Stimulated activated naive CD8-positive, alpha-beta T cell treated with anti-CD3 and anti-CD28 coated beads, Interleukin-15, Interleukin-2, amounts not matched to agents 100 ng/mL and 50 ng/mL, for 24 hours (primary cell): ENCODE data around the gene ZSCAN10.
"Not testable (repeated sequence)": the region's sequence is repeated elsewhere in the genome, so short reads cannot be mapped to it uniquely, and the experiment has no call there.

Experiments
- H3K27ac Mint-ChIP-seq: one replicate; pipeline ENCODE4 v1.8.0; 2021; ENCODE audit warnings: mild to moderate bottlenecking, mixed read lengths
- H3K27me3 Mint-ChIP-seq: one replicate; pipeline ENCODE4 v1.8.0; 2021; ENCODE audit warnings: mixed read lengths
- H3K36me3 Mint-ChIP-seq: one replicate; pipeline ENCODE4 v1.8.0; 2021; ENCODE audit warnings: low read depth, mixed read lengths
- H3K4me1 Mint-ChIP-seq: one replicate; pipeline ENCODE4 v1.8.0; 2021; ENCODE audit warnings: low read depth, mixed read lengths
- H3K4me3 Mint-ChIP-seq: one replicate; pipeline ENCODE4 v1.8.0; 2021; ENCODE audit warnings: mild to moderate bottlenecking, mixed read lengths
- H3K9me3 Mint-ChIP-seq: one replicate; pipeline ENCODE4 v1.8.0; 2021; ENCODE audit warnings: mixed read lengths

ZSCAN10 gene

GRCh38 chr16:3139561-3139960 is 40.5 kb upstream of the ZSCAN10 start:
- H3K27me3 Mint-ChIP-seq, H3K27ac Mint-ChIP-seq, H3K36me3 Mint-ChIP-seq, H3K4me3 Mint-ChIP-seq, H3K9me3 Mint-ChIP-seq: not testable (repeated sequence)
- H3K4me1 Mint-ChIP-seq: peaks cover 15% of the 10 kb centered on the region

DNA sequence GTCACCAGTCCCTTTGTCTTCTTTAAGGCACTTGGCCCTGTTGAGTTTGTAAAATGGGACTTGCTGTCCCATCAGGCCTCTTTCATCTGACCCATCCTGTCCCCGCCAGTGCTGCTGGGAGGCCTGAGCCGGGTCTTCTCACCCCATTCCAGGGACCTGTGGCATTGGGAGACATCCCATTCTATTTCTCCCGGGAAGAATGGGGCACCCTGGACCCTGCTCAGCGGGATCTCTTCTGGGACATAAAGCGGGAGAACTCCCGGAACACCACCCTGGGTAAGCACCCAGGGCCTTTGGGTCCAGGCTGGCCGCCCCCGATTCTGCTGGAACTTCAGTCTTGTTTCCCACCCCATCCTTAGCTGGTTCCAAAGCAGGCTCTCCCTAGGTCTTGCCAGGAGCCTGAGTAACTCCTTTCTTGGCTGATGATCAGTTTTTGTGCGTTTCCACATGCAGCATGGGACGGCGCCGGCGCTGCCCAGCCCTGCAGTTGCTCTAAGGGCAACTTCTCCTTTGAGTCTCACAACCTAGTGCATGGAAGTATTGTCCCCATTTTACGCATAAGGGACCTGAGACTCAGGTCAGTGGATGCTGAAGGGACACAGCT is 39.8 kb upstream of the ZSCAN10 start:
- Mint-ChIP-seq H3K27me3 (no peaks in the 10 kb centered on the region), H3K9me3 (no peaks in the 10 kb centered on the region), H3K36me3 (peaks cover 8% of the 10 kb centered on the region), H3K4me3 (no peak overlapping the region), H3K27ac (no peak overlapping the region), H3K4me1 (peaks cover 15% of the 10 kb centered on the region)

DNA sequence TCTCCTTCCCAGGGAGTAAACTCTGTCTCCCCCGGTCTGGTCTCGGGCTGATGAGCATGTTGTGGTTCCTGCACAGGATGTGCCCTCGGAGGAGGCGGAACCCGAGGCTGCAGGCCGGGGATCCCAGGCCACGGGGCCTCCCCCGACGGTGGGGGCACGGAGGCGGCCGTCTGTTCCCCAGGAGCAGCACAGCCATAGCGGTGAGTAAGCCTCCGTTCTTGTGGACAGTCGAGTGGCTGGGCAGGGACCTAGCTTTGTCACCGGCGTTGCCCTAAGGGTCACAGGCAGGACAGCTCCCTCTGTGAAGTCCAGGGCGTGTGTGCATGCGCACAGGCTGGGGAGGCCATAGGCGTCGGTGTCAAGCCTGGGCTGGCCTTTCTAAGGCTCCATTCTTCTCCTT is 39.2 kb upstream of the ZSCAN10 start:
- Mint-ChIP-seq H3K27ac (no peak overlapping the region), H3K27me3 (no peaks in the 10 kb centered on the region), H3K4me1 (peaks cover 16% of the 10 kb centered on the region), H3K4me3 (no peak overlapping the region), H3K36me3 (peaks cover 8% of the 10 kb centered on the region), H3K9me3 (no peaks in the 10 kb centered on the region)

DNA sequence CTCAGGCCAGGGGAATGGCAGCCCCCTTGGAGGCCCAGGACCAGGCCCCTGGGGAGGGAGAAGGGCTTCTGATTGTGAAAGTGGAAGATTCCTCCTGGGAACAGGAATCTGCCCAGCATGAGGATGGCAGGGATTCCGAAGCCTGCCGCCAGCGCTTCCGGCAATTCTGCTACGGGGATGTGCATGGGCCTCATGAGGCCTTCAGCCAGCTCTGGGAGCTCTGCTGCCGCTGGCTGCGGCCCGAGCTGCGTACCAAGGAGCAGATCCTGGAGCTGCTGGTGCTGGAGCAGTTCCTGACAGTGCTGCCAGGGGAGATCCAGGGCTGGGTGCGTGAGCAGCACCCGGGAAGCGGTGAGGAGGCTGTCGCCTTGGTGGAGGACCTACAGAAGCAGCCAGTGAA is 38.2 kb upstream of the ZSCAN10 start:
- no peak overlapping the region for H3K27ac Mint-ChIP-seq
- H3K9me3 Mint-ChIP-seq: no peaks in the 10 kb centered on the region
- H3K4me1 Mint-ChIP-seq: peaks cover 21% of the 10 kb centered on the region
- no peaks in the 10 kb centered on the region for H3K27me3 Mint-ChIP-seq
- no peak overlapping the region for H3K4me3 Mint-ChIP-seq
- peaks cover 8% of the 10 kb centered on the region for H3K36me3 Mint-ChIP-seq

DNA sequence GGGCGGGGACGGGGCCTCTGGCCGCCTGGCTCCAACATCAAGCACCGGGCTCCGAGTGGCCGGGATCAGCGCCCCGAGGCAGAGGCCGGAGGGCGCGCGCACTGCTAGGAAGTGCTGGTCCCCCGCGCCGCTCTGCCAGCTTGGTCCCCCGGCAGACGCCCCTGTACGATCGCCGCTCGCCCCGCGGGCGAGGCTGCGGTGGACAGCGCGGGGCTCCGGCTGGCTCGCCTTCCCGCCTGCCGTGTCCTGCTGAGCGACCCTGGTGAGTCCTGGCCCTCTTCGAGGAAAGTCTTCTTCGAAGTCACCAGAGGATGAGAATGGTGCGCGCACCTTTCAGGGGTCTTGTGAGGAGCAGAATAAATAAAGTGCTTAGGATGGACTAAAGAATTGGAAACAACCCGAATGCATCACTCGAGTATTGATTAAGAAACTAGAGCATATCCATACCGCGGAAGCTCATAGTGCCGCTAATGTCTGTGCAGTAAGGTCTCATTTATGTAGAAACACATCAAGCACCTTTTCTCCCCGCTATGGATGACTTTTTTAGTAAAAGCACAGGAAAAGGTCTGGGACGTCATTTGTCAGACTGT is 36.1 kb upstream of the ZSCAN10 start:
- Mint-ChIP-seq H3K27ac (peak overlapping the region; percentile 94), H3K36me3 (peaks cover 11% of the 10 kb centered on the region), H3K4me3 (peak overlapping the region; percentile 99), H3K9me3 (no peaks in the 10 kb centered on the region), H3K27me3 (no peaks in the 10 kb centered on the region), H3K4me1 (peaks cover 24% of the 10 kb centered on the region)

- H3K4me3 Mint-ChIP-seq: peak within 1 kb of the TSS; percentile 99
- H3K9me3 Mint-ChIP-seq: no peaks in the 10 kb centered on the region
- H3K36me3 Mint-ChIP-seq: peaks cover 11% of the 10 kb centered on the region
- H3K27ac Mint-ChIP-seq: peak within 1 kb of the TSS; percentile 94
- peaks cover 28% of the 10 kb centered on the region for H3K4me1 Mint-ChIP-seq
- H3K27me3 Mint-ChIP-seq: no peaks in the 10 kb centered on the region
These were observed 35.4 kb upstream of the ZSCAN10 start, which contains the start of gene ZNF213 for GRCh38 chr16:3134338-3135125. Gene ZNF213 (plus strand): TSS chr16:3135029. CDS start chr16:3137281, 2,252 bp downstream.

GRCh38 chr16:3133844-3134243 is 34.8 kb upstream of the ZSCAN10 start:
- peaks cover 11% of the 10 kb centered on the region for H3K36me3 Mint-ChIP-seq
- H3K4me1 Mint-ChIP-seq: peaks cover 35% of the 10 kb centered on the region
- no peaks in the 10 kb centered on the region for H3K27me3 Mint-ChIP-seq
- H3K27ac Mint-ChIP-seq: peak overlapping the region; percentile 94
- H3K4me3 Mint-ChIP-seq: peak overlapping the region; percentile 99
- H3K9me3 Mint-ChIP-seq: no peaks in the 10 kb centered on the region

GRCh38 chr16:3131755-3132377 is 32.8 kb upstream of the ZSCAN10 start:
- no peaks in the 10 kb centered on the region for H3K27me3 Mint-ChIP-seq
- H3K4me3 Mint-ChIP-seq: no peak overlapping the region
- no peaks in the 10 kb centered on the region for H3K9me3 Mint-ChIP-seq
- H3K27ac Mint-ChIP-seq: no peak overlapping the region
- H3K4me1 Mint-ChIP-seq: peaks cover 39% of the 10 kb centered on the region
- peaks cover 19% of the 10 kb centered on the region for H3K36me3 Mint-ChIP-seq

DNA sequence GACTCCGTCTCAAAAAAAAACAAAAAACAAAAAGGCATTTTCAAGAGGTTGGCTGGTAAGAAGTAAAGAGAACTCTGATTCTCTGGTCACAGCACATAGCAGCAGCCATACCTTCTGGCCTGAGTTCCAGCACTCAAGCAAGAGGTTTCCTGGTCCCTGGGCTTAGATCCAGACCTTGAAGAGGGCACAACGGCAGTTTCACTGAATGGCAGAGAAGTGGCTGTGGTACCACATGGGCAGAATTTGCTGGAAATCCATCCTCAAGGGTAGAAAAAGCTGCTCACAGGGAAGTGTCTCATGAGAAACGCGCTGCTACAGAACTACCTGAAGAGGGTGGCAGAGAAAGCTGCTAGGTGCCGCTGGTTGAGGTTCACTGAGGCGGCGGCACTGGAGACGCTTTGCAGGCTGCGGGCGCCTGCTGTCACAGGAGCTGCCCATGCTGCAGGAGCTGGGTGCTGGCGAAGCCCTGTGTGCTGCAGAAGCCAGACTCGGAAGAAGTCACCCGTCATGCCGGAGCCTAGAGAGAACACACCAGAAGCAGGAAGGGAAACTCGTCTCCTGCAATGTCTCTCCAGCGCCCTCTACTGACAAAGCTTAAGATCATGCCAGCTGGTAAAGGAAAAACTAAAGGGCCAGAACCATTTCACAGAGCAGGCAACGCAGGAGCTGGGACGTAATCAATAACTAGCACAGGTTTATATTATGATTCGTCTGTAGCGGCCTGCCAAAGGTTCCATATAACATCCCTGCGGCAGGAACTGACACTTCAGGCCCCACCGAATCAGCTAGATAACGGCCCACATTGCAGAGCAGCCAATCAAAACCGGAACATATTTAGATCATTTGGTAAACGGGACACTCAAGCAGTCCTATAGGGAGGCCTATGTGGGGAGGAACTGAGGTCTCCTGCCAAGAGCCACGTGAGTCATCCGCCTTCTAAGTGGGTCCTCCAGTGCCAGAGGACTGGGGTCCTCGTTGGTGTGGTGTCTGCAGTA is 30.3 kb upstream of the ZSCAN10 start:
- Mint-ChIP-seq H3K27me3 (no peaks in the 10 kb centered on the region), H3K27ac (peak overlapping the region; percentile 86), H3K36me3 (peaks cover 19% of the 10 kb centered on the region), H3K9me3 (no peaks in the 10 kb centered on the region), H3K4me1 (peaks cover 35% of the 10 kb centered on the region), H3K4me3 (peak overlapping the region; percentile 86)

DNA sequence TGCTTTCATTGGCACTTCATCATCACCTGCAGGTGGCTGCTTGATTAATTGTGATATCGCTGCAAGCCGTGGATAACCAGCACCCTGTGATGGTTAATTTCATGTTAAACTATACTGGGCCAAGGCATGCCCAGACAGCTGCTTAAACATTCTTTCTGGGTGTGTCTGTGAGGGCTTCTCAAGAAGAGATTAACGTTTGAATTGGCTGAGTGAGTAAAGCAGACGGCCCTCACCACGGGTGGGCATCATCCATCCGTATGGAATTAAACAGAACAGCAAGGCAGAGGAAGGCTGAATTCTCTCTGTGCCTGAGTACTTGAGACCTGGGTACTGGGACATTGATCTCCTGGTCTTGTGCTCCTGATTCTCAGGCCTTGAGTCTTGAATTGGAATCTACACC is 28.7 kb upstream of the ZSCAN10 start:
- Mint-ChIP-seq H3K36me3 (peaks cover 15% of the 10 kb centered on the region), H3K27ac (no peak overlapping the region), H3K4me3 (no peak overlapping the region), H3K27me3 (no peaks in the 10 kb centered on the region), H3K9me3 (no peaks in the 10 kb centered on the region), H3K4me1 (peaks cover 40% of the 10 kb centered on the region)

DNA sequence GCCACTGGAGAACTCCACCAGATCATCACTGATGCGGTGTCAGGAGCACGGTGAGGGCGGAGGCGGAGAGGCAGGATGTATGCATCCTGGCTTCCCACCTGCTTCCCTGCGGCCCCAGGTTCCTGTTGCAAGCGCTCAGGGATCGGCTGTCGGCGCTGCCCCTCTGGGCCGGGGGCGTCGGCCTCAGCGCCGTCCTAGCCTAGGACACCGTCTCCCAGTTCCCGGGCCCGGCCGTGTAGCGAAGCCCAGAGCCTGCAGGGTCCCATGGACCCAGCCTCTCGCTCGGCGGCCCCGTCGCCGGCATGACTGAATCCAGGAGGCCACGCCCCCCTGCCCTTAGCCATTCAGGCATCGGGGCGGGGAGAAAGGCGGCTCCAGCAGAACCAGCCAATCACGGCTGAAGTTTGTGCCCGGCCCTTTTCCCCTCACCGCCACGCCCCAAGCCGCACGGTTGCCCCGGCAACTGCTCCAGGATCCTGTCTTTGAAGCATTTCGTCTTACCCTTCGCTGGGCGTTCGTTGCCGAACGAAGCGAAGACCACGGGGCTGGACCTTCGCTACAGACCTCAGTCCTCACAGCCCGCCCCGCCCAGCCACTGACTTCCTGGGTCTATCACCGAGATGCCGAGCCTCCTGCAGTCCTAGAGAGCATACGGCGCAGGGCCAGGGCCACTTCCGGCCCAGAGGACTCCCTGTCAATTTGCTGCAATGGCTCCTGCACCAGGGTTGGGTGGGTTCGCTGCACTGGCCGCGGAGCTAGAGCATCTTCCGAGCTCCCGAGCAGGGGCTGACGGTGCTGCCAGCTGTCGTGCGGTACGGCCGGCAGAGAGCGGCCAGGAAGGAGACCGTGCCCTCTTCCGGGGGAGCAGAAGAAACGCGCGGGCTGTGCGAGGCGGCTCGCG is 25.1 kb upstream of the ZSCAN10 start:
- peak overlapping the region; percentile 92 for H3K27ac Mint-ChIP-seq
- H3K27me3 Mint-ChIP-seq: no peaks in the 10 kb centered on the region
- peaks cover 29% of the 10 kb centered on the region for H3K4me1 Mint-ChIP-seq
- H3K36me3 Mint-ChIP-seq: peaks cover 8% of the 10 kb centered on the region
- peak overlapping the region; percentile 96 for H3K4me3 Mint-ChIP-seq
- H3K9me3 Mint-ChIP-seq: no peaks in the 10 kb centered on the region

- no peaks in the 10 kb centered on the region for H3K27me3 Mint-ChIP-seq
- peak overlapping the region; percentile 96 for H3K4me3 Mint-ChIP-seq
- H3K36me3 Mint-ChIP-seq: peaks cover 8% of the 10 kb centered on the region
These were observed 24.0 kb upstream of the ZSCAN10 start for GRCh38 chr16:3122926-3123570.

GRCh38 chr16:3121851-3122467 is 22.9 kb upstream of the ZSCAN10 start:
- peaks cover 19% of the 10 kb centered on the region for H3K4me1 Mint-ChIP-seq
- no peaks in the 10 kb centered on the region for H3K9me3 Mint-ChIP-seq
- H3K27ac Mint-ChIP-seq: no peak overlapping the region
- H3K36me3 Mint-ChIP-seq: no peaks in the 10 kb centered on the region
- no peak overlapping the region for H3K4me3 Mint-ChIP-seq
- no peaks in the 10 kb centered on the region for H3K27me3 Mint-ChIP-seq

More at GRCh38 chr16:3122926-3123570, 24.0 kb upstream of the ZSCAN10 start:
- no peak overlapping the region for H3K27ac Mint-ChIP-seq
- peaks cover 24% of the 10 kb centered on the region for H3K4me1 Mint-ChIP-seq
- no peaks in the 10 kb centered on the region for H3K9me3 Mint-ChIP-seq
